Right lung (tissue), 5 donors: Measurements from ENCODE around the gene CFAP46. TPM values are rescaled to one million over a fixed set of nuclear protein-coding genes. Genes with fewer than 3 reads are reported as not detected.

Experiments used
- DNase-seq, 2 donors: peaks; one replicate each; pipeline ENCODE4 v3.0.0-alpha.2; 2013
- polyA plus RNA-seq, 5 donors: library from polyadenylated mRNA; unstranded; fragments of 120-200 nt; gene quantifications; one replicate each; pipeline versions ENCODE4 v1.2.1 to v1.2.3, GENCODE V29; 2013; ENCODE audit warnings: inconsistent platforms in 1 of 5, low replicate concordance in 1 of 5; ENCODE audit not compliant: insufficient read length in 5 of 5, insufficient read depth in 1 of 5

CFAP46 gene
- polyA plus RNA-seq, 5 donors, result 2.3 to 5.2 (median 3.8) TPM

DNA sequence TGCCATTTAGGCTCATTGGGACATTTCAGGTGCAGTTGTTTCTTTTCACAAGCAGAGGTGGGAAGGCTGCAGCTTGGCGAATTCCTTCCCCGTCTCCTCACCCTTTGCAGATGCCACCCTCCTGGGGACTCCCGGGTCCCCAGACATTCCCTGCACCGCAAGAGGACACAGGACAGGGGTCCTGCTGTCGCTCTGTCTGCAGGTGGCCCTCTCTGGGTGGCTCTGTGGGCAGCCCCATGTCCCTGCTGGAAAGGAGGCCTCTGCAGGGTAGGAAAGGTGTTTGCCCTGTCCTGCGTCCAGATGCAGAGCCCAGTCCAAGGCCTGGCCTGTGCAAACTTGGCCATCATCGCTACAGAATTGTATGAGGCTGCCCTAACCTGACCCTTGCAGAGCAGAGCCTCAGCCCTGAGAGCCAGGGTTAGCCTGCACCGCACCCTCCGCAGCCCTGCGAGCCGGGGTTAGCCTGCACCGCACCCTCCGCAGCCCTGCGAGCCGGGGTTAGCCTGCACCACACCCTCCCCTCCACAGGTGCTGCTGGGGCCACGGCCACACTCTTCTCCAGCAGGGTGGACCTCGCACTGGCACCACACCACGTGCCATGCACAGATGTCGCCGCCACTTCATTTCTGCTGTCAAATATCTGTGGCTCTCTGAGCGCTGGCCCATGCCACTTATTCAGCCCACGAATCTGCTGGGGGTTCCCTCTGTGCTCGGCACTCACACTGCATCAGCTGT lies 61.0 kb downstream of the CFAP46 start:
- DNase-seq, result no peak

- no peak for DNase-seq
These were observed 62.0 kb downstream of the CFAP46 start for GRCh38 chr10:132880128-132880981.

DNA sequence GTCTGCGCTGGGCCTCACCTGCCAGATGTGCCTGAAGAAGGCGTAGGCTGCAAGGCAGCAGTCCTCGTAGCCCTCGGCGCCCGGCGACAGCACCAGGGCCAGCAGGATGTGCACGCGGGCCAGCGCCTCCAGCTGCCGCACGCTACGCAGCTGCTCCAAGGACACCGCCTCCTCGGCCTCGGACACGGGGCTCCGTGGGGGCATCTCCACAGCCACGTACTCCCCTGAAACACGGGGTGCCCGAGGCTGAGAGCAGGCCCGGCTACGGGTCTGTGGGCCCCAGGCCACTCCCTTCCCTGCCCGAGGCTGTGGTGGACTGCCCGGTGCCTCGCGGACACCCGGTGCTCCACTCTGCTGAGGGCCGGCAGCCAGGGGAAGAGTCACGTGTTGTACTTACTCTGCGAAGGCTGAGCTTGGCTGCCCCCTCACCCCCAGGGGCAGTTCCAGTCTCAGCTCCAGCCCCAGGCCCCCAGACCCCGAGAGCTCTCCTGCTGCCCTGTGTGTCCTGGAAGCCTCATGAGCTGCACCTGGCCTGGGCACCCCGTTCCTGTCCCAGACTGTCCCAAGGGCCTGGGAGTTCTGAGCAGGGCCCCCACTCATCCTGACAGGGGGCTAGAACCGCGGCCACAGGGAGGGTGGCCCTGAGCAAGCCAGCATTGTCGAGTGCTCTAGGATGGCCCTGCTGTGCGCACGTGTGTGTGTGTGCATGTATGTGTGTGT lies 62.8 kb downstream of the CFAP46 start:
- no peak for DNase-seq

- no peak for DNase-seq
These were observed 63.5 kb downstream of the CFAP46 start for GRCh38 chr10:132878730-132879407.

DNA sequence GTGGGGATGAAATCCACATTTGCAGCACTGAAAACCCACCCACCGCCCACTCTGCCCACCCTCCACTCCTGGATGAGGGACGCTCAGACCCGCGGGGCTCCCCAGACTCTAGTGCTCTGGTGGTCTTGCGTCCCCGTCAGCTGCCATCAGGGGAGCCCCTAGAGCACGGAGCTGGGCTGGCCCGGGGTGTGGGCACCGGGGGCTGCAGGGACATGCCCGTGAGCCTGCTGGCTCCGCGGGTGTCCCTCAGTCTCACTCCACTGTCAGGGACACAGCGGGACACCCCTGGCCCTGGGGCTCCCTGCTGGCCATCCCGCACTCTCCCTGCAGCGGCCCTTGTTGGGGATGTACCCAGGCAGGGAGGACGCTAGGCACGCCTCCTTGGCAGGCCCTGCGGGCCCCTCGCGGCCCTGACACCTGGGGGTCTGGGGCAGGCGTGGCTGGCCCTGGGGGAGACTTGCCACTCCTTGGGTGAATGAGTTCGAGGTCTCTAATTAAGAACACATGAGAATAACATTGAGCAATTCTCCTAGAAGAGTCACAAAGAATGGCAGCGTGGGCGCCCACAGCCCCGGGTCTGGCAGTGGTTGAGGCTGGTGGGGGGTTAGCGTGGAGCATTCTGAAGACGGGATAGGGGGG lies 64.2 kb downstream of the CFAP46 start:
- DNase-seq, result no peak

- no peak for DNase-seq
These were observed 64.9 kb downstream of the CFAP46 start for GRCh38 chr10:132877473-132877872.

DNA sequence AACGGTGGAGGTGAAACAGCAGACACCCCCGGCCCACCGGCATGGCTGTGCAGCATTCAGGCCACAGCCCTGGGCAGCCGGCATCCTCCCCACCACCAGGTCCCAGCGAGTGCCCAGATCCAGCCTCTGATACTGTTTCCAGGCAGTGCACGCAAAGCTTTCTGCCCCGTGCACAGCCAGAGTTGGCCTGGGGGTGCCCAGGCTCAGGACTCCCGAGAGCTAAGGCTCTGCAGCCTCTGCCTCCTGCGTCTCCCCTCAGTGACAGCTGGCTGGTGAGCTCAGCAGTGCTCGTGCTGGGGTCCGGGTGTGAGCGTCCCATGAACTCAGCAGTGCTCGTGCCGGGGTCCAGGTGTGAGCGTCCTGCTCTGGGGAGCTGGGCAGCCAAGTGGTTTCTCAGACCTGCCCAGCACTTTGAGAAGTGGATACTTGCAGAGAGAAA lies 65.4 kb downstream of the CFAP46 start:
- no peak for DNase-seq

DNA sequence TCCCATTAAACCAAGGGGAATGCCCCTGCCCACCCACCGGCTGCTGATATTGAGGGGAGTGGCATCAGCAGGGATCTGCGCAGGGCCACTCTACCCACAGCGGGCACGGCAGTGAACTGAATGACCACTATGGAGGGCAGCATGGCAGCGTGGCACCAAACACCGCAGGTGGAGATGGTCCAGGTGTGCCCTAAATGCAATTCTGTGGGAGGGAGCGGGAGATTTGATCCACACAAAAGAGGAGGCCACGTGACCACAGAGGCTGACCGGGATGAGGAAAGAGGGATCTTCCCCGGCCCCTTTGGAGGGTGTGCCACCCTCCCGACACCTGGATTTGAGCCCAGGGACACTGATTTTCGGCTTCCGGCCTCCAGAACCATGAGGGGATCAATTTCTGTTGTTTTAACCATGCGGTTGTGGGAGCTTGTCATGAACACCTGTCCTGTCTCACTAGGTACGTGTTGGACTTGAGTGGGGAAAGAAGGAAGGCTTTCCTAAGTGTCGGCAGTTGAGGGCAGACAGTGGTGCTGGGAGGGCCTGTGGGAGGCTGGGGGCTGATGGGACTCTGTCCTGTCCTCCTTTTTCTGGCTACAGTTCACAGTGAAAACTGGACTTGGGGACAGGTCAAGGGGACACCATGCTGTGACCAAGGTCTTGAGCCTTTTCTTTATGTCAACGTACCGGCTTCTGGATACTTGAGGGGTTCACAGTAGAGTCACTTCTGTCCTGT lies 66.1 kb downstream of the CFAP46 start:
- DNase-seq, result no peak

DNA sequence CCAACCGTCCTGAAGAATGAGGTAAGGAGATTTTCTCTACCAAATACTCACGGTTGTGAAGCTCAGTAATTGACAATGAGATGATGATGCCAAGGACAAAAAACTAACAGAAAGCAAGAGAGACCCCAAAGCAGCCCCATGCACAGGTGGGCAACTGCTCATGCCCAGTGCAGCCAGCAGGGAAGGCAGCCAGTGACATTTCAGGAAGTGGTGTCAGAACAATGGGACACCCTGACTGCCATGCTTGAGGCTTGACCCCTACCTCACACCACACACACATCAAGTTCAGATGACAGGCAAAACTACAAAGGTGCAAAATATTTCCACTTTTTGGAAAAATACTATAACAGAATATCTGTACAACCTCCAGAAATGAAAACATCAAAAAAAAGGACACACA lies 66.9 kb downstream of the CFAP46 start:
- no peak for DNase-seq

GRCh38 chr10:132873395-132873794 lies 69.0 kb downstream of the CFAP46 start:
- DNase-seq, result no peak

- no peak for DNase-seq
These were observed 69.7 kb downstream of the CFAP46 start for GRCh38 chr10:132872658-132873057.

- DNase-seq, result no peak
These were observed 71.9 kb downstream of the CFAP46 start for GRCh38 chr10:132870426-132870825.

- DNase-seq, result no peak
These were observed 72.7 kb downstream of the CFAP46 start for GRCh38 chr10:132869621-132870020.

DNA sequence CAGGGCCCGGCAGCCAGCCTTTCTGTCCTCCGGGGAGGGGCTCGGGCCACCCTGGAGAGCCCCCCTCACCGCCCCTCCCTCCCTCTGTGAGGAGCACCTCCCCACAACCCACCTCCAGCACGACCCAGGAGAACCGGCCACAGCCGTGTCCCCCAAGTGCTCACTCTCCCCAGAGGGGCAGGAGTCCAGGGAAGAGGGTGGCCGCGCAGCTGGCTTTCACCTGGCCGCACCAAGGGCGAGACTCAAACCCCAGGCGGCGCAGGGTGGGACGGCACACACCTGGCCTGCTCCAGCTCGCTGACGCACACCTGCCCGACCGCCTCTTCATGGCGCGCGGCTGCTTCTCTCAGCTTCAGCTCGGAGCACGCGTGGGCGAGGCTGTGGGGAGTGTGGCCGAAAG lies 73.4 kb downstream of the CFAP46 start:
- no peak for DNase-seq

- DNase-seq, result no peak
These were observed 74.3 kb downstream of the CFAP46 start for GRCh38 chr10:132867801-132868644.

DNA sequence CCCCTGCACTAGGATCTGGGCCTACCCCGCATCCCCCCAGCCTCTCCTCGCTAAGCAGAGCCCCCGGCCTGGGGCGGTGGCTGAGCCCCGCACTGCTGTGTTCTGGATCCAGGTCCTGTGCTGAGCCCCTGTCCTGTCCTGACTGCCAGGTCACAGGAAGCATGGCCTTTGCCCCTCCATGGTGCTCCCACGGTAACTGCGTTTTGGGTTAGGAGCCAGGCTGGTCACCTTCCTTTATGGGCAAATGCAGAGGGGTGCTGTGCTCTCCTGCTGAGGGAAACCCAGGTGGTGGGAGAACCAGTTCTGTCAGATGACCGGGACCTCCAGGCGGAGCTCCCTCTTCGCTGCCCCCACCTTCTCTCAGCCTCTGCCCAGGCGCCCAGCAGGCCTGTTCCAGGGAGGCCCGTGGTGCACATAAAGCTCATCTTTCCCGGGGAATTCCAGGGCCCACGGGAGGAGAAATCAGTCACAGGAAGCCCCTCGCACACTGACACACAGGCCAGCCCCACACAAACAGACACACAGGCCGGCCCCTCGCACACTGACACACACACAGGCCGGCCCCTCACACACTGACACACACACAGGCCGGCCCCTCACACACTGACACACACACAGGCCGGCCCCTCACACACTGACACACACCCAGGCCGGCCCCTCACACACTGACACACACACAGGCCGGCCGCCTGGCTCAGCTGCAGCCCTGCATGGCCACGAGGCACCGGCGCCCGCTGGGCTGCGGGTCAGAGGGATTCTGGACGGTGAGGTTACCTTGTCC lies 75.6 kb downstream of the CFAP46 start:
- DNase-seq, result no peak

DNA sequence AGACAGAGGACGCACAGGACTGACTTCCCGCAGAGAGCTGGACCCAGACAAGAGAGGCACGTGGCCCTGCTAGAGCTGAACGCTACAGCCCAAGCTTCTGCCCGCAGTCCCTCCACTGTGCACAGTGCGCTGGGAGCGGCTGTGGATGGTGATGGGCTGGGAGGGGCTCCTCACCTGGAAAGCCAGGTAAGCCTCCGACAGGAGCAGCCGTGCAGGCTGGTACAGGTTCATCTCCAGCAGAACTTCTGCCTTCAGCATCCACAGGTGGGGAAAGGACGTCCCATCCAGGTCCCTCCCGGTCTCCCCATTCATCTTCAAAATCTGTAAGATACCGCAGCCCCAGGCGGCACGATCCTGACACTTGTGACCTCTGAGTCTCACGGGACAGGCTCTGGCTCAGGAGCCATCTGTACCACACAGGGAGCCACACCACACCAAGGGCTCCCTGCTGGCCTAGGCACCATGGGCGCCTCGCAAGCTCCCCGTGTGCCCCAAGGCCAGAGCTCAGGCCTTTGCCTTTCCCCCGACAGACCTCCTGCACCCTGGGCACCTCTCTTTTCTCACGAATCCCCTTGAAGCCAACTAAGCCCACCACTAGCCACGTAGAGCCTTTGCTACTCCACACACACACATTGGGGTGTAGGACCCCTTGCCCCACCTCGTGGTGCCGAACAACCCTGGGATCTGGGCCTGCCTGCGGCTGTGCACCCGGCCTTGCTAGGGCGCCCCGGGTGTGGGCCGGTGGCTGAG lies 76.3 kb downstream of the CFAP46 start:
- no peak for DNase-seq

DNA sequence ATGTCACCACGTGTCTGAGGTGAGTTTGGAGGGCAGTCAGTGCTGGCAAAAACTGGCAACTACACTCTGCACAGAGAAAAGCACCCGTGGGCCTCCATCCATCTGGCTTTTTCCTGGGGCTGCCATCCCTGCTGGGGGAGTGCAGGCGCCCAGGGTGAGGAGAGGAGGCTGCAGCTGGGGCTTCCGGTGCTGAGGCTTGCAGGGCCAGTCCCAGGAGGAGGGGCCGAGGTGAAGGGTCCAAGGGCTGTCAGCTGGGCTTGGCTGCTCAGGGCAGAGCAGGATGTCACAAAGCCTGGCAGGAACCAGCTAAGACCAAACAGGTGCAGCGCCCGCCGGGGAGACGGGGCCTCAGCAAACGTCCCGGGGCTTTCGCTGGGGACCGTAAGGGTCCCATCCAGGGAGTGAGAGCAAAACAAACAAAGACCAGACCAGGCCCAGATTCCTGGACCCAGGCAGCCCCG lies 77.2 kb downstream of the CFAP46 start:
- no peak for DNase-seq
